DOHH2 (cell line): ENCODE results near the gene FBXW9.

Experiments used
- H3F3A ChIP-seq: fragments of 200-600 bp; sonication (generic), shearing (Covaris generic); 2 replicates; pipeline ENCODE4 v1.6.0; 2016; ENCODE audit warnings: antibody characterized with exemption, mild to moderate bottlenecking; ENCODE audit not compliant: control insufficient read depth, insufficient read depth
- H3K27ac ChIP-seq: fragments of 200-600 bp; sonication (generic); 2 replicates; pipeline ENCODE4 v1.5.1; 2014; ENCODE audit warnings: low read depth, mild to moderate bottlenecking, low read length, moderate library complexity
- H3K27me3 ChIP-seq: fragments of 200-600 bp; sonication (generic); 2 replicates; pipeline ENCODE4 v1.6.1; 2014; ENCODE audit warnings: mild to moderate bottlenecking, low read length, mixed read lengths; ENCODE audit not compliant: control insufficient read depth
- H3K36me3 ChIP-seq: fragments of 200-600 bp; sonication (generic); 2 replicates; pipeline ENCODE4 v1.6.1; 2014; ENCODE audit warnings: mild to moderate bottlenecking, low read length, moderate library complexity, mixed read lengths; ENCODE audit not compliant: control insufficient read depth
- H3K4me1 ChIP-seq: fragments of 200-600 bp; sonication (generic); 2 replicates; pipeline ENCODE4 v1.6.1; 2014; ENCODE audit warnings: mild to moderate bottlenecking, low read length, mixed read lengths; ENCODE audit not compliant: control insufficient read depth
- H3K4me2 ChIP-seq: fragments of 200-600 bp; sonication (generic); 2 replicates; pipeline ENCODE4 v1.6.0; 2014; ENCODE audit warnings: mild to moderate bottlenecking, low read length, moderate library complexity
- H3K4me3 ChIP-seq: fragments of 200-600 bp; sonication (generic); 2 replicates; pipeline ENCODE4 v1.5.1; 2014; ENCODE audit warnings: mild to moderate bottlenecking, low read length, mixed read lengths
- H3K79me2 ChIP-seq: fragments of 200-600 bp; sonication (generic); 2 replicates; pipeline ENCODE4 v1.6.1; 2014; ENCODE audit warnings: mild to moderate bottlenecking, low read length, mixed read lengths; ENCODE audit not compliant: control insufficient read depth
- H3K9me2 ChIP-seq: fragments of 200-600 bp; sonication (generic); replicated peaks from 2 replicates; pipeline ENCODE4 v1.6.1; 2014; ENCODE audit warnings: mild to moderate bottlenecking, low read length, mixed read lengths; ENCODE audit not compliant: control insufficient read depth
- H3K9me3 ChIP-seq: fragments of 200-600 bp; sonication (generic); 2 replicates; pipeline ENCODE4 v1.6.1; 2014; ENCODE audit warnings: antibody characterized with exemption, low read length, mixed read lengths; ENCODE audit not compliant: control insufficient read depth, insufficient read depth
- H4K20me1 ChIP-seq: fragments of 200-600 bp; sonication (generic); 2 replicates; pipeline ENCODE4 v1.6.0; 2014; ENCODE audit warnings: low read depth, mild to moderate bottlenecking, antibody characterized with exemption, low read length, moderate library complexity; ENCODE audit not compliant: control insufficient read depth, insufficient read depth
- EZH2phosphoT487 ChIP-seq: fragments of 200-600 bp; sonication (generic); IDR thresholded peaks from 2 replicates; pipeline ENCODE4 v1.6.1; 2017; ENCODE audit warnings: borderline replicate concordance, mild to moderate bottlenecking, antibody characterized with exemption, low read length, moderate library complexity, mixed read lengths
- TF ChIP-seq, protein P1 (sequence below): fragments of 200-600 bp; sonication (generic); IDR thresholded peaks from one replicate; pipeline ENCODE4 v1.5.1; 2014; ENCODE audit warnings: antibody characterized with exemption, mild to moderate bottlenecking, low read depth, low read length; ENCODE audit not compliant: poor library complexity, severe bottlenecking

Gene FBXW9

DNA sequence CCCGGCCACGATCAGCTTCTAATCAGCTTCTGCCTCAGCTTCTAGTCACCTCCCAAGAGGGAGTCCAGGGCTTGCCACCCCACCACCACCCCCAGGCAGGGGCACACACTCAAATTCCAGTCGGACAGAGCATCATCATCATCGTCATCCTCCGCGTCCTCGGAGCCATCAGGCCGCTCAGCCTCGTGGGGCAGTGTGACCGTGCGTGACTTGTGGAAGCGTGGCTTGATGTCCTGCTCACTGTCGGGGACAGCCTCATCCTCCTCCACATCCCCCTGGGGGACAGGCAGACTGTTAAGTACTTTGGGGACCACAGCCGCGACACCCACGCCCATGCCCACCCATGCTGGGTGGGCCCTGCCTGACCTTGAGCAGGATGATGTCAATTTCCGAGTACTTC, 14.8 kb upstream of the FBXW9 start:
- H3K4me3 ChIP-seq, result no peak overlapping the region
- H3K9me3 ChIP-seq, result no peaks in the 10 kb centered on the region
- H3F3A ChIP-seq, result no peaks in the 10 kb centered on the region; the same call in 1 of the 2 replicates
- H3K4me2 ChIP-seq, result no peak overlapping the region
- H3K79me2 ChIP-seq, result peaks cover 18% of the 10 kb centered on the region
- H3K27ac ChIP-seq, result no peak overlapping the region
- no peaks in the 10 kb centered on the region for H3K9me2 ChIP-seq
- H3K4me1 ChIP-seq, result no peaks in the 10 kb centered on the region
- no peaks in the 10 kb centered on the region; the same call in 1 of the 2 replicates for H4K20me1 ChIP-seq
- TF ChIP-seq, protein P1, sequence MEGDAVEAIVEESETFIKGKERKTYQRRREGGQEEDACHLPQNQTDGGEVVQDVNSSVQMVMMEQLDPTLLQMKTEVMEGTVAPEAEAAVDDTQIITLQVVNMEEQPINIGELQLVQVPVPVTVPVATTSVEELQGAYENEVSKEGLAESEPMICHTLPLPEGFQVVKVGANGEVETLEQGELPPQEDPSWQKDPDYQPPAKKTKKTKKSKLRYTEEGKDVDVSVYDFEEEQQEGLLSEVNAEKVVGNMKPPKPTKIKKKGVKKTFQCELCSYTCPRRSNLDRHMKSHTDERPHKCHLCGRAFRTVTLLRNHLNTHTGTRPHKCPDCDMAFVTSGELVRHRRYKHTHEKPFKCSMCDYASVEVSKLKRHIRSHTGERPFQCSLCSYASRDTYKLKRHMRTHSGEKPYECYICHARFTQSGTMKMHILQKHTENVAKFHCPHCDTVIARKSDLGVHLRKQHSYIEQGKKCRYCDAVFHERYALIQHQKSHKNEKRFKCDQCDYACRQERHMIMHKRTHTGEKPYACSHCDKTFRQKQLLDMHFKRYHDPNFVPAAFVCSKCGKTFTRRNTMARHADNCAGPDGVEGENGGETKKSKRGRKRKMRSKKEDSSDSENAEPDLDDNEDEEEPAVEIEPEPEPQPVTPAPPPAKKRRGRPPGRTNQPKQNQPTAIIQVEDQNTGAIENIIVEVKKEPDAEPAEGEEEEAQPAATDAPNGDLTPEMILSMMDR, result no peak
- TF ChIP-seq EZH2phosphoT487, result no peak
- H3K27me3 ChIP-seq, result no peaks in the 10 kb centered on the region
- peaks cover 80% of the 10 kb centered on the region for H3K36me3 ChIP-seq

- Histone ChIP-seq H3K9me2 (no peaks in the 10 kb centered on the region), H3K4me1 (peaks cover 1% of the 10 kb centered on the region), H3K36me3 (peaks cover 81% of the 10 kb centered on the region), H3F3A (peaks cover 2% of the 10 kb centered on the region; the same call in 1 of the 2 replicates), H3K4me3 (no peak overlapping the region), H3K4me2 (no peak overlapping the region), H4K20me1 (no peaks in the 10 kb centered on the region), H3K9me3 (no peaks in the 10 kb centered on the region), H3K27ac (no peak overlapping the region), H3K27me3 (no peaks in the 10 kb centered on the region), H3K79me2 (peaks cover 2% of the 10 kb centered on the region; the same call in 1 of the 2 replicates)
- TF ChIP-seq EZH2phosphoT487, result no peak
- TF ChIP-seq, protein P1, result no peak
These were observed 12.2 kb upstream of the FBXW9 start for GRCh38 chr19:12708641-12709040.

- H3K9me3 ChIP-seq, result no peaks in the 10 kb centered on the region
- H4K20me1 ChIP-seq, result peaks cover 5% of the 10 kb centered on the region; the same call in 1 of the 2 replicates
- H3F3A ChIP-seq, result peaks cover 2% of the 10 kb centered on the region; the same call in 1 of the 2 replicates
- H3K27ac ChIP-seq, result no peak overlapping the region
- H3K36me3 ChIP-seq, result peaks cover 90% of the 10 kb centered on the region
- H3K79me2 ChIP-seq, result peaks cover 8% of the 10 kb centered on the region
- TF ChIP-seq, protein P1, result no peak
- TF ChIP-seq EZH2phosphoT487, result no peak
- H3K4me1 ChIP-seq, result peaks cover 12% of the 10 kb centered on the region
- H3K4me2 ChIP-seq, result no peak overlapping the region
- H3K9me2 ChIP-seq, result no peaks in the 10 kb centered on the region
- H3K27me3 ChIP-seq, result no peaks in the 10 kb centered on the region
- H3K4me3 ChIP-seq, result no peak overlapping the region
These were observed 9.9 kb upstream of the FBXW9 start for GRCh38 chr19:12706332-12706718.
